ENCODE data around the gene ZNF354B.

The ZNF354B gene

DNA sequence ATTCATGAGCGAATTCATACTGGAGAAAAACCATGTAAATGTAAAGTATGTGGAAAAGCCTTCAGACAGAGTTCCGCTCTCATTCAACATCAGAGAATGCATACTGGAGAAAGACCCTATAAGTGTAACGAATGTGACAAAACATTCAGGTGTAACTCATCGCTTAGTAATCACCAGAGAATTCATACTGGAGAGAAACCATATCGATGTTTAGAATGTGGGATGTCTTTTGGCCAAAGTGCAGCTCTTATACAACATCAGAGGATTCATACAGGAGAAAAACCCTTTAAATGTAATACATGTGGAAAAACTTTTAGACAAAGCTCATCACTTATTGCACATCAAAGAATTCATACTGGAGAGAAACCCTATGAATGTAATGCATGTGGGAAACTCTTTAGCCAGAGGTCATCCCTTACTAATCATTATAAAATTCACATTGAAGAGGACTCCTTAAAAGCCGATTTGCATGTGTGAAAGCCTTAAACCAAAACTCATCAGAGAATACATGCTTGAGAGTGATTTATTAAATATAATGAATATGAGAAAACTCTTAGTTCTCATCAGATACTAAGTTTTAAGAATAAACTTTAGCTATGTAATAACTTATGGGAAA, 24.2 kb downstream of the ZNF354B start:
- no peak for DNase-seq (ENCODE audit: low read depth)

- DNase-seq (ENCODE audit: low read depth), result no peak
Measured at GRCh38 chr5:178895615-178896571, 36.1 kb downstream of the ZNF354B start, which contains the start of gene ZFP2. ZFP2 (plus strand) TSS chr5:178895913; CDS start chr5:178931314, 35,401 bp downstream.

DNA sequence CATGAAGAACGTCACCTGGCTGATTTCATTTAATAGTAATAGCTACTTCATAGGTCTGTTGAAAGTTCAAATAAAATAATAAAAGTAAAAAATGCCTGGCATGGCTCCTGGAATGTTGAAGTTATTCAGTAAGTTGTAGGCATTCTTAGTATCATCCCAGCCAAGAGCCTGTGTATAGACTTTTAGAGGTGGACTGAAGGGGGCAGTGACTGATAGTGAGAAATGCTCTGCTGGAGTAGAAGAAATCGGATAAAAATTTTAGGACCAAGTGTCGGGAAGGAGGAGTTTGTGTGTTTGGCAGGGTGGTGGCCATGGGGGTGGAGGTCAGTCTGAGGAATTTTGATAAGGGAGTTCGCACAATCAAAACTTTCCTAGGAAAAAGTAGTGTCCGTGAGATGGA, 39.5 kb downstream of the ZNF354B start:
- no peak for DNase-seq (ENCODE audit: low read depth)

DNA sequence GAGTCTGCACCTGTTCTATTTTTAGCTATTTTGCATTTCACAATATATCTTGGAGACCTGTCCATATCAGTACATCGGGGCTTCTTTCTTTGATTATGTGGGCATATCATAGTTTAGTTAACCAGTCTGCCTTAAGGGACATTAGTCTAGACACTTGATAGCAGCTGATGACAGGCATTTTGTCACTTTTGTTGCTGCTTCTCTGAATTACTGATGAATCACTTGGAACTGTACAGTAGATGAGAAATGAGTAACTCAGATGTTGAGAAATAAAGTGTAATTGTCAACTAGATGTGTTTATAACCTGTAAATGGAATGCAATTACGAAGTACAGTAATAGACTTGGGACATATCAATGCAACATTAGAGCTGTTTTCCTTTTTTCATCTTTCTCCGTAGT, 43.1 kb downstream of the ZNF354B start:
- no peak for DNase-seq (ENCODE audit: low read depth)

GRCh38 chr5:178931846-178932760, 72.3 kb downstream of the ZNF354B start:
- DNase-seq (ENCODE audit: low read depth), result no peak

Data from CMK (cell line).